ENCODE results near the gene IQCE.

The IQCE gene

DNA sequence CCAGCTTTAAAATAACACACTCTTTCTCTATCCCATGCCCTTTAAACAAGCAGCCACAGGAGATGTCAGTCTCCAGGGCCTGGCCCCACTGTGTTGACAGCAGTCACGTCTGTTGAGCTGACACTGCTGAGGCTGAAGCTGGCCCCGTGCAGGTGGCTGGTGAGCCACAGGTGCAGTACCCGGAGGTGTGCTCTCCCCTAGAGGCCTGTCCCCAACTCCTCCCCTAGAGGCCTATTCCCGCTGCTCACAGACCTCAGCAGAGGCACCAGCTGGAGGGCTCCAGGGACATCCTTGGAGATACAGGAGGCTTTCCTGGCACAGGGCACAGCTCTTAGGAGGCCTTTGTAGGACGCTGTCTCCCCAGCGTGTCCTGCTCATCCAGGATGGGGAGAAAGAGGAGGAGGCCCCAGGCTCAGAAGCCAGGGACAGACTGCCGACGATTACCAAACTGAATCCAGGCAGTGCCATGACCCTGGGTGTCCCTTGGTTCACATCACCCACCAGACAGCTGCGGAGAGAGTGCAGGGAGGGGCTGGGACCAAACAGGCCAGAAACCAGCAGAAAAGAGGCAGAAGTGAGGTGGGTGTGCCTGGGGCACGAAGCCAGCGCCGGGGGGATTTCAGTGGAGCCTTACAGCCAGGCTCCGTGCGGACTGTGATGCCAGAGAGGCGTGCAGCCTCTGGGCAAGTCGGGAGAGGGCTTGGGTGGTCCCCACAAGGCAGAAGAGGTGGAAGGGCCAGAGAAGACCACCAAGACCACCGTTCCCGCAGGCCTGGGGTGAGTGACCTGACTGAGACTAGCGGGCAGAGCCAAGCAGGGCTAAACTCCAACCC, 54.5 kb downstream of the IQCE start:
- FAIRE-seq = peak; percentile 84

GRCh38 chr7:2613931-2614600, 55.3 kb downstream of the IQCE start:
- FAIRE-seq (peak; percentile 82), DNase-seq (ENCODE audit: low spot score) (no peak)

More for the DNA sequence above, 54.5 kb downstream of the IQCE start:
- DNase-seq (ENCODE audit: low spot score) = no peak

- no peak for FAIRE-seq
- DNase-seq (ENCODE audit: low spot score) = no peak
These were observed 56.0 kb downstream of the IQCE start for GRCh38 chr7:2614631-2615330.

DNA sequence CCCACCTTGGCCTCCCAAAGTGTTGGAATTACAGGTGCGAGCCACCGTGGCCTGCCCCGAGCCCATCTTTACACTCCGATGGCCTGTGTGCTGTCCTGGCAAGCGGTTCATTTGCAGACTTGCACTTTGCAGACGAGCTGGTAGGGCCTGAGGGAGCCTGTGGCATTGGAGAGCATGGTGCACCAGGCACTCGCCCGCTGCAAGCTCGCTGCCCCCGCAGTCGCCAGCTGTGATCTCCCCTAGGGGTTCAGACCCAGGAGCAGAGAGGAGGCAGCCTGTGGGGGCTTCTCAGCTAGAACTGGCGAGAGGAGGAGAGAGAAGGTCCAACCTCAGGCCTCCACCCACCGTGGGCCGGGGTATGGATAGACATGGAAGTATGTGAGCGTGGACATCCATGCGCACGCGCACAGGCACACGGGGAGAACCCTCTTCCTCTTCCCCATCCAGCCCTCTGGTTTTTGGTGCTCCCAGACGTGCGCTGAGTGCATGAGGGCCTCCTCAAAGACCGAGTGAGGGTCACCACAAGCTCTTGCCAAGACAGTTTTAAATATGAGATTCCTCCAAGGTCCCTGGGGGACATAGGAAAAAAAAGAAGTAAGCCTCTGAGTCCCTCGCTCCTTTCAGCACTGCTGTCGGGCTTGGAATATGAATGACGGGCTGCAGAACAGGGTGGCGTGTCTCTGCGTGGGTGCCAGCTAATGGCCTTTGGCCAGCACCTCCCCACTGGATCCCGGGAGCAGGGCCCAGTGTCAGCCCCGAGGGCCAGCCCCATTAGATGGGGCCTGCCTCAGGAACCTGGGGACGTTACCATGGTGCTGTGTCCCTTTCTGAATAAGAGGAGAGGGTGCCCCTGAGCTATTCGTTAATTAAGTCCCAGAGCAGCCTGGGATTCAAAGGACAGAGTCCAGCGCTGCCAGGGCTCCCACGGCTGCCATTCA, 57.9 kb downstream of the IQCE start:
- peak; percentile 84 for FAIRE-seq
- DNase-seq (ENCODE audit: low spot score) = no peak

- DNase-seq (ENCODE audit: low spot score) (no peak), FAIRE-seq (no peak)
These were observed 58.6 kb downstream of the IQCE start for GRCh38 chr7:2617325-2617905.

DNA sequence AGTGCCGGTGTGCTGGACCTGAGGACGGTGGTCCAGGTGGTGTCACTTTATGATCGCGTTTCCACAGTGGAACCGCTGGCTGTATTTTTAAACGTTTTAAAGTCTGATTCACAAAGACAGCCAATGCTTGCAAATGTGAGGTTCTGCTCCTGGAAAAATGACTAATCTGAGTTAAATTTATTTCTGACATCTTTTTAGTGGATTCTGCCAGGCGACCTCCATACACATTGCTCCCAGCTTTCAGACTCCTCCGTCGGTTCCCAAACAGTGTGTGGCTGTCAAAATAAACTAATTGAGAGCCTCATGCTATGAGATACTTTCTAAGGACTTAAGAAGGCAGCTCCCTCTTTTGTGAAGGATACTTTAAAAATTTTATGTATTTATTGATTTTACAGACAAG, 60.3 kb downstream of the IQCE start:
- FAIRE-seq (no peak), DNase-seq (ENCODE audit: low spot score) (no peak)

- DNase-seq (ENCODE audit: low spot score) (peak; percentile 68), FAIRE-seq (peak; percentile 91)
These were observed 62.5 kb downstream of the IQCE start for GRCh38 chr7:2621061-2621828.

GRCh38 chr7:2621948-2622640, 63.3 kb downstream of the IQCE start:
- FAIRE-seq = peak; percentile 99
- DNase-seq (ENCODE audit: low spot score) = peak; percentile 75

DNA sequence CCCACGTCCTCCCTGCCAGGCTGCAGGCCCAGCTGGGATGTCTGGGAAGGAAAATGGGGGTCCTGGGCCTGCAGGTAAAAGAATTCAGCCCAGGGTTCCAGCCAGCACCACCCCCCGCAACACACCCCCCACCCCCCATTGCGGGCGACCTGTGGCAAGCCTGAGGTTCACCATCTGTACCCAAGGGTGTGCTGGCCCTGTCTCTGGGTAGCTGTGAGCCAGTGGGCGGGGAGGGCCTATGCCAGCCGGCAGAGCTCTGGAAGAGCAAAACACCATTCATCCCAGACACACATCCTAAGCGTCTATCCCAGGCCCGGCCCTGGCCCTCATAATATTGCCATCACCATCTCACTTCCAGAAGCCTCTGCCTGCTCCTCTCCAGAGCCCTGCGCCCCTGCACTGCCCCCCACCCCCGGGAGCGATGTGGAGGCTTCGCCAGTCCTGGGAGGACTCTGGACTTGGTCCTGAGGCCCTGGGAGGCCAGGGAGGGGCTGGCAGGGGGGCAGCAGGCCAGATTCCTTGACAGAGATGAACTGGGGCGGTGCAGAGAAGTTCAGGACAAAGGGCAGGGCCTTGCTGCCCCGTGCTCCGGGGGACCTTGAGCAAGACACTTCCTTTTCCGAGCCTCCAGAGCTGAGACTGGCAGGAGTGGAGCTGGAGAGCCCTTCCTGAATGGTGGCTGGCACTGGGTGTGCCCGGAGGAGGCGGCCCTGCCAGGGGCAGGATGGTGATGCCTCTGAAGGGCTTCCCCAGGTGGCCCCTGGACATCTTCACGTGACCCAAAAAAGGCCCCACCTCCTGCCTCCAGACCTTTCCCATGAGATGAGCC, 64.3 kb downstream of the IQCE start:
- no peak for DNase-seq (ENCODE audit: low spot score)
- FAIRE-seq = no peak

- no peak for DNase-seq (ENCODE audit: low spot score)
- no peak for FAIRE-seq
These were observed 64.9 kb downstream of the IQCE start for GRCh38 chr7:2623698-2624014.

DNA sequence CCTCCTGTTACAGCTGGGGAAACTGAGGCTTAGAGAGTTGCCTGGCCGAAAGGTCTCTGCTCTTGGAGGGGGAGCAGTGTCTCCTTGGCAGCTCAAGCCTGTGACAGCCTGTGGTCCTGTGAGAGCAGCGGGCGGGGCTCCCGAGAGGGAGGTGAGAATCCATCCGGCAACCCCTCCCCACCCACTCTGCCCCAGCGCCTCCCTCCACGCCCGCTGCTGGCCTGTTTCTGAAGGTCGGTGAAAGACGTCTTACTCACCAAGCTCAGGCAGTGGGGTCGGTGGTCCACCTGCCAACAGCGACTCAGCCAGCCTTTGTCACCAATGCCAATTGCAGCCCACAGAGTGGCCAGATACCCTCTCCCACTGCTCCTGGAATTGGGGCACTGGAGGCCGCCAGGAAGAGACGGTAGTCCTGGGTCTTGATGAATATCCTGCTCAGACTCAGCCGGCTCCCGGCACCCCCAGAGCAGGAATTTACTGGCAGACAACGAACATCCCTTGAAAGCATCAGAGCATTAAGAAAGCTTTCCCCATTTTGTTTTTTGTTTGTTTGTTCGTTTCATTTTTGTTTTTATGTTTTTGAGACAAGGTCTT, 65.6 kb downstream of the IQCE start:
- peak; percentile 98 for FAIRE-seq

GRCh38 chr7:2626498-2627117, 67.8 kb downstream of the IQCE start:
- FAIRE-seq (peak; percentile 92), DNase-seq (ENCODE audit: low spot score) (peak; percentile 55)

More for the DNA sequence above, 65.6 kb downstream of the IQCE start:
- DNase-seq (ENCODE audit: low spot score) = no peak

GRCh38 chr7:2627258-2628129, 68.7 kb downstream of the IQCE start:
- DNase-seq (ENCODE audit: low spot score) = no peak
- peak; percentile 67 for FAIRE-seq

DNA sequence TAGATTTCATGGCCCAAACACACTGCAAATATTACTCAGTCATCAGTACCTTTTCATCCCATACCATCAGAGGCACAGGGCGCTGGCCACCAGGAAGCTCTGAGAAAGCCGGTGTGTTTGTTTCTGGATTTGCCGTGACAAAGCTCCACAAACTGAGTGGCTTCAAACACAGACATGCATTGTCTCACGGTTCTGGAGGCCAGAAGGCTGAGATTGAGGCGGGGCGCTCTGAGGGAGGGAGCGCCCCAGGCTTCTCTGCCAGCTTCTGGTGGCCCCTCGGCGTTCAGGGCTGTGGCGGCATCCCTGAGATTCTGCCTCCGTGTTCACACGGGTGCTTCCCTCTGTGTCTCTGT, 69.3 kb downstream of the IQCE start:
- FAIRE-seq = peak; percentile 74
- DNase-seq (ENCODE audit: low spot score) = no peak

- DNase-seq (ENCODE audit: low spot score) (no peak), FAIRE-seq (peak; percentile 42)
These were observed 70.1 kb downstream of the IQCE start for GRCh38 chr7:2628891-2629290.

DNA sequence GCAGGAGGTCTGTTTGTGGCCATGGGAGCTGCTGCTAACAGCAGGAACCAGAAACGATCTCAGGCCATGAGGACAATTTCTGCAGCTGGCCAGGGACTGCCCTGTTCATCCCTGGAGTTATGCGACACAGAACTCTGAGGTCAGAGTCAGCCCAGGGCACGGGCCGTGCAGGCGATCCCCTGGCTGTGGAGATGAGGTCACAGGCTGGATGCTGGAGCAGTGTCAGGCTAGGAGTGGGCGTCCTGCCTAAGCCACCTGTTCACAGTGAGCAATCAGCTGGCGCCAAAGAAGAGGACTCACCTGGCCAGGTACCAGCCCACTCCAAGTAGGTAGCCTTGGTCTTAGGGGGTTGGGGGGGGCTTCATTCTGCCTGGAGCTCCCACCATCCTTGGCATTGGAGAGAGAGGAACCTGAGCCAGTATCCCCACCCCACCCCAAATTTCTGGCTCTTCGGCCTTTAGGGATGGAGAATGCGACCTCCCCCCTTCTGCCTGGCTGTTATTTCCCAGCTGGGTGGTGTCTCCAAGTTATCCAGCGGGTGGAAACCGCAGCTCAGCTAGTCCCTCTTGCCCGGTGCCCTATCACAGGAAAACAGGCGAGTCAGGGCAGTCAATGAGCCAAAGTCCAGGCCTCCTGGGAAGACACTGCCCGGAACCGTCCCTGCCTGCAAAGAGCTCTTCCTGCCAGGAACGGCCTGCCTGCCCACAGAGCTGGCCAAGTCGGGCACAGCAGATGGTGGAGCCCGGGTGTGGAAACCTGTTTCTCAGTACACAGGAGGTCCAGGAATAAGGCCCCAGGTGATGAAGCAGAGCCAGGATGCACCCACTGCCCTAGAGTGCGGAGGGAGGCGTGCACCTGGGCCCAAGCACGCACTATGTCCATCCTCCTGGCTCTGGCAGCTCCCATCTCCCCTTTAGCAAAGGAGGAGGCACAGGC, 71.2 kb downstream of the IQCE start:
- DNase-seq (ENCODE audit: low spot score) (no peak), FAIRE-seq (peak; percentile 95)

Measured in urothelium cell line (cell line).